ENCODE results near the gene CSNK2A2.

The CSNK2A2 gene

GRCh38 chr16:58198803-58199411, 1.0 kb upstream of the CSNK2A2 start:
- DNase-seq (ENCODE audit: low read depth in 2 of 2) = no peak

DNA sequence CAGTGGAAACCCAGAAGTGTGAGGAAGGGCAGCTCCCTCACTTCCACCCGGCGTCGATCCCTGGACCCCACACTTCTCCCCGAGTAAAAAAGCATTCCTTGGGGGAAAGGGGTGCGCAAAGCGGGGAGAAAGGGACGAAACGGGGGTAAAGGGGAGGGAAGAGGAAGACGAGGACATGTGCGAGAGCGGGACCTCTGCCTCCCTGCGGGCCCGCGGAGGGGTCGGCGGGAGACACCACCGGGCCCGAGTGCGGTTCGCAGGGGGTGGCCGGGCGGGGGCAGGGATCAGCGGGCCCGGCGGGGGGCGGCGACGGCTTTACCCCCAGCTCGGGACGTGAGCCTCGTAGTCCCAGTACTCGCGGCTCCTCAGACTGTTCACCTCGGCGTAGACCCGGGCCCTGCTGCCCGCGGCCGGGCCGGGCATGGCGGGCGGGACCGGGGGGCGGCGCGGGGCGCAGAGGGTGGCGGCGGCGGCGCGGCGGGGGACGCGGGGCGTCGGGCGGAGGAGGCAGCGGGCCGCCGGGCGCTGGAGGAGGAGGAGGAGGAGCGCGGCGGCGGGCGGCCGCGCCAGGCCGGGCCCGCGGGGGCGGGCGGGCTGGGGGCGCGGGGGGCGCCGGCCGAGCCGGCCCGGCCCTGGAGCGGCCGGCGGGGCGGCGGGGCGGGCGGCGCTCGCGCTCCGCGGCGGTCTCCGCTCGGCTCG, 443 bp downstream of the CSNK2A2 start:
- no peak for DNase-seq (ENCODE audit: low read depth in 2 of 2)

DNA sequence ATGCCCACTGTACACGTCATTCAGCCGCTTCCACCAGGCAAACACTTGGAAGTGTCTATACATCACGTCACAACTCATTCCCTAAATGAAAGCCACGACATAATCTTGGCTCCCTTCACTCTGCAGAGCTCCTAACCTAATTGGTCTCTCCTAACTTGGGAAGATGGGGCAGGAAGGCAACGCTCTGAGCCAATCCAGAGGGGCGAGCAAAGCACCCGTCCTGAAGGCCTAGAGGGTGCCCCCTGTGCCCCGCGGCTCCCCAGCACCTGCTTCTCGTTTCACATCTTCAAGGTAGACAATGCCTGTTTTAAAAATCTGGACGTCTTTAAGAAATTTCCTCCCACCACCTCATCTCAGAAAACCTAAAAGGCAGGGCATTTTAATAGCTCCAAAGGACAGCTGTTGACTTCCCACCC, 1.0 kb downstream of the CSNK2A2 start:
- no peak for DNase-seq (ENCODE audit: low read depth in 2 of 2)

DNA sequence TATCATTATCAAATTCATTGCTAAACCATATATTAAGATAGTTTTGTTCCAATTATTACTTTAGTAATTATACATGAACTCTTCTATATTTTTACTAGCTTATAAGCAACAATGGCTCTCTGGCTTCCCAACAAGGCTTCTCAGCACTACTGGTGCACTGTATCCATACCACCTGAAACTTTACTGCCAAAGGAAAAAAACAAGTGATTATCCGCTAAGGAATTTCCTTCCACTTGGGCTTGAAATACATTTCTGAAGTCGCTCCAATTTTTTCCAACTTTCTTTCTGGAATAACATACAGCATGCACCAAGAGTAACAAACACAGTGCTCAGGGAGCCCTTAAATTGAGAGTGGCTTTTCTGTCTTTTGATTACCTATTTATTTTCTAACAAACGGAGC, 2.1 kb downstream of the CSNK2A2 start:
- no peak for DNase-seq (ENCODE audit: low read depth in 2 of 2)

DNA sequence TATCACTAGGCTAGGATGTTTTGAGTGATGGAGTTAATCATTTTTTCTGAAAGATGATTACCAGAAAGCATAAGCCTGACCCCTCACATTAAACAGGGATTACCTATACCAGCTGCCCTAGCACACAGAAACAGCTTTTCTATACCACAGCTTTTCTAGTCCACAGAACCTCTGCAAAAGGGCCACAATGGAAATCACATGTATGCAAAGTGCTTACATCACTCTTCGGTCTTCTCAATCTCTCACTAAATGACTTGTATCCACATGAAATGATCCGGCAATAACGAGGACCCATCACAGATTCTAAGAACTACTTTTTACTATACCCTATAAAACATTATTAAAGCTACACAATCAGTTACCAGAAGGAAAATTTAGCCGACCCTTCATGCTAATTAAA, 2.6 kb downstream of the CSNK2A2 start:
- no peak for DNase-seq (ENCODE audit: low read depth in 2 of 2)

- DNase-seq (ENCODE audit: low read depth in 2 of 2) = no peak
Observed at GRCh38 chr16:58194790-58195189, 3.1 kb downstream of the CSNK2A2 start.

DNA sequence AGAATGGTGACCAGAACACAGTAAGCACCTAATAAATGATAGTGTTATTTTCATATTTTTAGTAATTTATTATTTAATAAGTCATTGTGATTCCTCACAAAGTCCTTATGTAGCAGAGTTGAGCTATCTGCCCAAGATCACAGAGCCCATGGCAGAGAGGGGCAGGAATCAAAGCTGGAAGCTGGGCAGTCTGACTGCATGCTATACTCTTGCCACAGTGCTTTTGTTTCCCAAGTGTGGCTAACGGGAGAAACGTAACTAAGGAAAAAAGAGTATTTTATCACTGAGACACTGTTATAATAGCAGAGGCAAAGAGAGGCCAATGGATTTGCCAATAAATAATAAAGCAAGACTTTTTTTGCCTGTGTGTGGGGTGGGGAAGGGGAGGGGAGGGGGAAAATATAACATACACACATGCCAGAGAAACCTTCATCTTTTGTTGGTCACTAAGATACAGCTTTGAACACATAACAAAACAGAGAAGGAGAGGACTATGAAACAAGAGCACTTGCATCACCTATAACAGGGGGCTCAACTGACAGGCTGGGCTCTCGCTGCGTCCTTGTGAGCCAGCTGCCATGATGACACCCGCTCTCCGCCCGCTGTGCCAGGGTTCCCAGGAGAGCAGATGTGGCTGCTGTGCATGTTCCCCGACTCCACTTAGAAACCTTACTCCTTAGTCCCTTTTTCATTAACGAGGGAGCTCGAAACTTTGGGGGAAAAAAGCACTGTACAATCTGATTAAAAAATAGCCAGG, 10.1 kb downstream of the CSNK2A2 start:
- DNase-seq (ENCODE audit: low read depth in 2 of 2) = no peak

GRCh38 chr16:58187092-58187491, 10.8 kb downstream of the CSNK2A2 start:
- DNase-seq (ENCODE audit: low read depth in 2 of 2) = no peak

DNA sequence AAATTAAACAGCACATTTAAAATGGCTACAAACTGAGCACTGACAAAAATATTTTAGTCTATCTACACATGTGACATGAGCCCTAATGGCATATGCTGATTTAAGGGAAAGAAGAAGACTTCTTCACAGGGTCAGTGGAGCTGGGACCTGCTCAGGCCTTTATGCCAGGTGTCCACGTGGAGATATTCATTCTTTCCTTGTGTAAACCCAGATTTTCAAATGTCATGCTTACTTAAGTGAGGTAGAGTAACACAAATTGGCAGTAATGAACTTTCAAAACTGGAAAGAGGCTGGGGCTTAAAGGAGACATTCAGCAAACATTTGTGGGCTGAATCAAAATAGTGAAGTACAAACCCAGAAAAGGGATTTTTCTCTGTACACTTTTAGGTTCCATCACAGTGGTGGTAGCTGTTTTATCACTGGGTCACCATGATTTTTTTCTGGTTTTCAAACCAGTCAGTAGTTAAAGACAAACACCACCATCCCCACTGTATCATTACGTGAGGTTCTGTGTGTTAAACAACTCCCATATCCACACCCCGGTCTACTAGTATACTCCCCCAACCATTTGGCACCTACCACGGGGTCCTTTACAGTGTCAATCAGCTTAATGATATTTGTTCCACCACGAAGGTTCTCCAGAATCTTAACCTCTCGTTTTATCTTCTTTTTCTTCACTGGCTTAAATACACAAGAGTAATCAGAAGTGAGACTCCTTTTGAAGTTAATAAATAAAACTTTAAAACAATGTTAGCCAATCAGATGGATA, 11.5 kb downstream of the CSNK2A2 start:
- DNase-seq (ENCODE audit: low read depth in 2 of 2) = no peak

- DNase-seq (ENCODE audit: low read depth in 2 of 2) = no peak
Observed at GRCh38 chr16:58177353-58177710, 20.6 kb downstream of the CSNK2A2 start.

DNA sequence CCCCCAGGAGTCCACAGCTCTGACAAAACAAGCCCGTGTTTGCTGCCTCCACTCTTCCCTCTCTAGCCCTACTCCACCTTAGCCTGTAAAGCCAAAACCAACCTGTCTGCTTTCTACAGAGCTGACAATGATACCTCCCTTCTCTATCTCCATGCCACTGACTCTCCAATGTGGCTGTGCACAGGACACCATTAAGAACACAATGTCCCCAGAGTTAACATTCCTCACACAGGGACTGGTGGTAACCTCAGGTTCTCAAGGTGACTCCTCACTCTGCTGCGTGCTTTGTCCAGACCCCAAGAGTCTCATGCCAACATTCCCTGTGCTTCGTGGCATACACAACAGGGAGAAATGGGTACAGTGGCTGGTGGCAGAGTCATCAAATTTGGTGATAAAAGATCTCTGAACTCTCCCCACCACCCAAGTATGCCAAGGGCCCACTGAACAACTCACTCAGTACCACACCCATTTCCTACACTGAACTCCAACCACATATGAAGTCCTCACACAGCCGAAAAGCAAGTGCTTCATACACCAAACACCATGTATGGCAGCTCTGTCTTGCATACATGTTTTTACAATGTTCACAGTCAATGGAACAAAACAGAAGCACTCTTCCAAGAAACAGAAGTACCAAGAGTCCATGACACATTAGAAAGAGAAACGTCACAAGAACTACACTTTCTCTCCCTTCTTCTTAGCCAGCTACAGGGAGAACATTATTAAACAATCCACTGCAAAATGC, 21.1 kb downstream of the CSNK2A2 start:
- no peak for DNase-seq (ENCODE audit: low read depth in 2 of 2)

DNA sequence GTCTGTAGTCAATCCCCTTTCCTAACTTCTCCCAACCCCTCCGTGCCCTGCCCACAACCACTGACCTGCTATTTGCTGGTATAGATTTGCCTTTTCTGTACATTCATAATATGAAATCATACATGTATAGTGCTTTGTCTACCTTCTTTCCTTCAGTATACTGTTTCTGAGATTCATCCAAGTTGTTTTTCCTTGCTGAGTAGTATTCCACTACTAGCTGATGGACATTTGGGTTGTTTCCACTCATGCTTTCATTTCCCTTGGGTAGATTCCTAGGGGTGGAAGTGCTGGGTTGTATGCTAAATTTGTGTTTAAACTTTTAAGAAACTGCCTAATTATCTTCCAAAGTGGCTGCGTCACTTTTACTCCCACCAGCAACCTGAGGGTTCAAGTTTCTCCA, 27.7 kb downstream of the CSNK2A2 start:
- DNase-seq (ENCODE audit: low read depth in 2 of 2) = no peak

- no peak for DNase-seq (ENCODE audit: low read depth in 2 of 2)
Observed at GRCh38 chr16:58160855-58161254, 37.1 kb downstream of the CSNK2A2 start.

DNA sequence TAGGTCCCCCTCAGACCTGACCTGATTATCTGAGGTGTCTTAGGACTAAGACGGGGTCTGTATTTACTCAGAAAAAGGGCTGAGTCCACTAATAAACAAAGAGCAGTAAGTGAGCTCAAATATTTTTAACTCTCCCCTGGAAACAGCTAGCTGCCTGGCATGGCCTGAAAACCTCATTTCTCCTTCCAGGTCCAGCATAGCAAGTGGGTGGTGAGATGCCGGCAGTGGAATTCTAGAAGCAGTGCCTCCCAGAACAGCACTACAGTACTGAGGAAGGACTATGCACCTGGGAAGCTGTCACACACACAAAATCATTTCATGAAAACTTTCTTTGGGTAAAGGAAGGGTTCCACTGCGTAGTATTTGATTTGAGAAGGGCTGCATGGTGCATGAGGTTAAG, 39.2 kb downstream of the CSNK2A2 start:
- no peak for DNase-seq (ENCODE audit: low read depth in 2 of 2)

GRCh38 chr16:58157951-58158540, 39.9 kb downstream of the CSNK2A2 start:
- no peak for DNase-seq (ENCODE audit: low read depth in 2 of 2)

DNA sequence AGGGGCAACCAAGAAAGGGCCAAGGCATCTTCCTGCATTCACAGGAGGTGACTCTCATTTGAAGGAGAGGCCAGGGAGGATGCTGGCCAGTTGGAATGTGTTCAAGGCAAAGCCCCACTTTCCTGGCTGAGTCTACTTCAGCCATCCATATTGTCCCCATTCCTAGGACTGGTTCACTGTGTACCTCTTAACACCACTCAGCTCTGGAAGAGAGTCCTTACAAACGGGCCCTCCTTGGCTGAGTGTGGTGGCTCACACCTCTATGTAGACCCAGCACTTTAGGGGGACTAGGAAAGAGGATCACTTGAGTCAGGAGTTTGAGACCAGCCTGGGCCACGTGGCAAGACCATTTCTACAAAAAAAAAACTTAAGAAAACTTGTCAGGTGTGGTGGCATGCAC, 40.7 kb downstream of the CSNK2A2 start:
- no peak for DNase-seq (ENCODE audit: low read depth in 2 of 2)

GRCh38 chr16:58155839-58156238, 42.1 kb downstream of the CSNK2A2 start:
- no peak for DNase-seq (ENCODE audit: low read depth in 2 of 2)

- DNase-seq (ENCODE audit: low read depth in 2 of 2) = no peak
Observed at GRCh38 chr16:58154345-58154744, 43.6 kb downstream of the CSNK2A2 start.

GRCh38 chr16:58152246-58152868, 45.5 kb downstream of the CSNK2A2 start:
- no peak for DNase-seq (ENCODE audit: low read depth in 2 of 2)

DNA sequence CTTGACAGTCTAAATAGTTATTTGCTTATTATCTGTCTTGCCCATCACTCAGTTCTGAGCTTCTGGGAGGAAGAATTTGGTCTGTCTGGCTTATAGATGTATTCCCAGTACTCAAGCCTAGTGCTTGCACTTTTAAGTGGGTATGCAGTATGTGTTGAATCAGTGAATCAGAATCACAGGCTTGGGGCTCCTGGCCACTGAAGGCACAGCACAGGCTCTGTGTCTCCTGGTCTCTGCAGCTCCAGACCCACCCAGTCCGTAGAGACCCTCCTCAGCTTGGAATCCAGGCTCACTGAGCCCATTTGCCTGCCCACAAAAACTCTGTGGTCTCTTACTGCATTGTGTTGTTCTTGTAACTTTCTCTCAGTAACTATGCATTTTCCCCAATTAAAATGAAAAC, 49.4 kb downstream of the CSNK2A2 start:
- no peak for DNase-seq (ENCODE audit: low read depth in 2 of 2)

GRCh38 chr16:58148099-58148498, 49.8 kb downstream of the CSNK2A2 start:
- DNase-seq (ENCODE audit: low read depth in 2 of 2) = no peak

Data from activated CD8-positive, alpha-beta memory T cell treated with anti-CD3 and anti-CD28 coated beads for 4 hours (primary cell).